IMR-90 (cell line): ENCODE data around the gene WNT7B. TPM values are rescaled to one million over a fixed set of nuclear protein-coding genes. Genes with fewer than 3 reads are reported as not detected.

Experiments used
- ATAC-seq: fragments of 200-7000 bp; cut with Tn5 transposase; 2 replicates; pipeline ENCODE4 v1.9.1; 2020; ENCODE audit warnings: low read depth, mild to moderate bottlenecking, moderate library complexity
- BruUV-seq: library from RNA; stranded (reverse); fragments of 400-500 nt; replicated peaks from 2 replicates; lab custom pipeline; 2021; lab: Mats Ljungman, UMichigan
- CTCF ChIA-PET: fragments of 300-600 bp; formaldehyde crosslinking; extraction: SDS; loops from one replicate; lab custom pipeline; 2021; ENCODE audit warnings: antibody characterized with exemption; lab: Yijun Ruan, JAX
- POLR2A ChIA-PET: fragments of 300-600 bp; sonication (Branson Sonifier 250); formaldehyde crosslinking; loops from one replicate; lab custom pipeline; 2022; ENCODE audit warnings: antibody characterized with exemption; ENCODE audit not compliant: unreplicated experiment; lab: Charles Lee
- DNase-seq: peaks from one replicate; pipeline ENCODE4 v3.0.0; 2013
- H2AFZ ChIP-seq: replicated peaks from 2 replicates; pipeline ENCODE3; 2013; ENCODE audit warnings: low read length, mild to moderate bottlenecking; ENCODE audit not compliant: poor library complexity
- H2AK5ac ChIP-seq: 2 replicates; pipeline ENCODE4 v1.6.1; 2013; ENCODE audit warnings: low read depth, low read length, inconsistent platforms
- H2AK9ac ChIP-seq: replicated peaks from 2 replicates; pipeline ENCODE3; 2013; ENCODE audit warnings: mild to moderate bottlenecking, low read depth, low read length, moderate library complexity; ENCODE audit not compliant: poor library complexity
- H2BK120ac ChIP-seq: 2 replicates; pipeline ENCODE4 v1.6.1; 2013; ENCODE audit warnings: low read depth, low read length, inconsistent platforms
- H2BK15ac ChIP-seq: 3 replicates; pipeline ENCODE4 v1.6.1; 2013; ENCODE audit warnings: low read depth, low read length, inconsistent platforms
- H2BK20ac ChIP-seq: 2 replicates; pipeline ENCODE4 v1.6.1; 2013; ENCODE audit warnings: low read depth, mild to moderate bottlenecking, inconsistent platforms, low read length, moderate library complexity
- H2BK5ac ChIP-seq: 2 replicates; pipeline ENCODE4 v1.6.1; 2013; ENCODE audit warnings: mild to moderate bottlenecking, low read depth, low read length, inconsistent platforms; ENCODE audit not compliant: poor library complexity, severe bottlenecking
- H3K14ac ChIP-seq: replicated peaks from 2 replicates; pipeline ENCODE4 v1.6.1; 2013; ENCODE audit warnings: low read depth, low read length, inconsistent platforms
- H3K18ac ChIP-seq: 2 replicates; pipeline ENCODE4 v1.6.1; 2013; ENCODE audit warnings: low read depth, low read length, control low read depth
- H3K23ac ChIP-seq: 2 replicates; pipeline ENCODE4 v1.6.1; 2013; ENCODE audit warnings: low read depth, low read length, inconsistent platforms
- H3K27ac ChIP-seq: 2 replicates; pipeline ENCODE4 v1.5.1; 2013; ENCODE audit warnings: mild to moderate bottlenecking, control low read depth, low read length; ENCODE audit not compliant: insufficient read depth
- H3K27me3 ChIP-seq: 2 replicates; pipeline ENCODE4 v1.6.1; 2013; ENCODE audit warnings: low read length; ENCODE audit not compliant: control insufficient read depth, insufficient read depth
- H3K36me3 ChIP-seq: 2 replicates; pipeline ENCODE4 v1.6.1; 2013; ENCODE audit warnings: low read length, mixed read lengths; ENCODE audit not compliant: control insufficient read depth, insufficient read depth
- H3K4ac ChIP-seq: 2 replicates; pipeline ENCODE4 v1.6.1; 2013; ENCODE audit warnings: low read depth, low read length, inconsistent platforms
- H3K4me1 ChIP-seq: 2 replicates; pipeline ENCODE4 v1.6.1; 2013; ENCODE audit warnings: low read length, mixed read lengths; ENCODE audit not compliant: control insufficient read depth, insufficient read depth
- H3K4me2 ChIP-seq: 2 replicates; pipeline ENCODE4 v1.6.1; 2013; ENCODE audit warnings: low read depth, mild to moderate bottlenecking, control low read depth, low read length, moderate library complexity
- H3K4me3 ChIP-seq: 2 replicates; pipeline ENCODE4 v1.5.1; 2013; ENCODE audit warnings: low read depth, mild to moderate bottlenecking, control low read depth, low read length, moderate library complexity; ENCODE audit not compliant: insufficient read depth
- H3K56ac ChIP-seq: 2 replicates; pipeline ENCODE4 v1.6.1; 2013; ENCODE audit warnings: low read length, inconsistent platforms; ENCODE audit not compliant: insufficient read depth; ENCODE audit errors: extremely low read depth
- H3K79me1 ChIP-seq, 2 experiments: 2 replicates each; pipeline ENCODE4 v1.6.1; 2013; ENCODE audit warnings: low read length in 2 of 2, inconsistent platforms in 1 of 2, low read depth in 1 of 2
- H3K9ac ChIP-seq: 2 replicates; pipeline ENCODE4 v1.6.1; 2013; ENCODE audit warnings: low read depth, low read length, control low read depth
- H3K9me1 ChIP-seq: 2 replicates; pipeline ENCODE4 v1.6.1; 2013; ENCODE audit warnings: low read length, inconsistent platforms; ENCODE audit not compliant: insufficient read depth
- H3K9me3 ChIP-seq: 2 replicates; pipeline ENCODE4 v1.6.1; 2013; ENCODE audit warnings: low read length; ENCODE audit not compliant: control insufficient read depth, insufficient read depth
- H4K20me1 ChIP-seq: 2 replicates; pipeline ENCODE4 v1.6.1; 2013; ENCODE audit warnings: low read length, inconsistent platforms; ENCODE audit not compliant: insufficient read depth
- H4K5ac ChIP-seq: 2 replicates; pipeline ENCODE4 v1.6.1; 2013; ENCODE audit warnings: mild to moderate bottlenecking, low read depth, low read length, control low read depth
- H4K8ac ChIP-seq, 2 experiments: 2 replicates each; pipeline ENCODE4 v1.6.1; 2013; ENCODE audit warnings: low read depth in 2 of 2, low read length in 2 of 2, control low read depth in 1 of 2, inconsistent platforms in 1 of 2
- H4K91ac ChIP-seq: 2 replicates; pipeline ENCODE4 v1.6.1; 2013; ENCODE audit warnings: low read depth, low read length, inconsistent platforms; ENCODE audit not compliant: insufficient read depth
- BHLHE40 ChIP-seq: fragments of 150-350 bp; IDR thresholded peaks from 2 replicates; pipeline ENCODE4 v1.6.1; 2016; ENCODE audit warnings: mild to moderate bottlenecking, low read depth, low read length
- CEBPB ChIP-seq: IDR thresholded peaks from 2 replicates; pipeline ENCODE4 v1.6.1; 2012; ENCODE audit warnings: low read depth, low read length, improper control_type of control experiment
- CHD1 ChIP-seq: IDR thresholded peaks from 2 replicates; pipeline ENCODE4 v1.6.1; 2012; ENCODE audit warnings: low read depth, low read length, improper control_type of control experiment
- ELK1 ChIP-seq: fragments of 150-350 bp; IDR thresholded peaks from 2 replicates; pipeline ENCODE4 v1.6.1; 2016; ENCODE audit warnings: low read depth, mild to moderate bottlenecking, low read length, moderate library complexity, borderline replicate concordance
- MAZ ChIP-seq: IDR thresholded peaks from 2 replicates; pipeline ENCODE4 v1.6.1; 2012; ENCODE audit warnings: low read depth, mild to moderate bottlenecking, low read length, improper control_type of control experiment, moderate library complexity, borderline replicate concordance
- MXI1 ChIP-seq: IDR thresholded peaks from 2 replicates; pipeline ENCODE4 v1.6.1; 2012; ENCODE audit warnings: low read depth, mild to moderate bottlenecking, low read length, moderate library complexity, borderline replicate concordance
- NFE2L2 ChIP-seq: fragments of 150-350 bp; IDR thresholded peaks from 2 replicates; pipeline ENCODE4 v1.6.1; 2016; ENCODE audit warnings: low read depth, mild to moderate bottlenecking, low read length
- RAD21 ChIP-seq: IDR thresholded peaks from 2 replicates; pipeline ENCODE4 v1.6.1; 2012; ENCODE audit warnings: low read length, improper control_type of control experiment
- RCOR1 ChIP-seq: IDR thresholded peaks from 2 replicates; pipeline ENCODE4 v1.6.1; 2012; ENCODE audit warnings: mild to moderate bottlenecking, low read length, improper control_type of control experiment; ENCODE audit not compliant: insufficient replicate concordance
- RFX5 ChIP-seq: IDR thresholded peaks from 2 replicates; pipeline ENCODE4 v1.8.0; 2012; ENCODE audit warnings: low read depth, mild to moderate bottlenecking, low read length, moderate library complexity
- SMC3 ChIP-seq: fragments of 150-350 bp; IDR thresholded peaks from 2 replicates; pipeline ENCODE4 v1.6.1; 2016; ENCODE audit warnings: low read depth, mild to moderate bottlenecking, antibody characterized with exemption, low read length, moderate library complexity
- WGBS, 2 experiments: methylation state at CpG; one replicate each; pipeline versions ENCODE4 v1.1.5 to v1.1.7; 2013; ENCODE audit warnings: missing lambda C conversion rate in 2 of 2; ENCODE audit not compliant: insufficient read length in 1 of 2; ENCODE audit errors: extremely low coverage in 2 of 2; 5-methylcytosine and 5-hydroxymethylcytosine counted together
- dilution Hi-C: fragments of 300-500 bp; cut with HindIII; formaldehyde crosslinking; loops from one replicate; pipeline ENCODE4 v1.14.3; 2018; ENCODE audit warnings: low sequenced_read_pairs; ENCODE audit not compliant: unreplicated experiment
- in situ Hi-C: fragments of 300-500 bp; cut with MboI; formaldehyde crosslinking; loops from 3 replicates; pipeline ENCODE4 v1.14.3; 2019; ENCODE audit warnings: low sequenced_read_pairs, inconsistent platforms, mixed read lengths
- intact Hi-C: fragments of 100-400 bp; cut with micrococcal nuclease; formaldehyde crosslinking; loops from 2 replicates; pipeline ENCODE4 v1.10.0; 2022
- polyA plus RNA-seq, 3 experiments: library from polyadenylated mRNA; depleted of rRNA; stranded (reverse); fragments of >200 nt; gene quantifications; 2 replicates each; pipeline ENCODE4 v1.2.3, GENCODE V29; 2012; ENCODE audit warnings: low replicate concordance in 1 of 3
- total RNA-seq: library from RNA; depleted of rRNA; stranded (reverse); fragments of >200 nt; gene quantifications from 2 replicates; pipeline ENCODE4 v1.2.3, GENCODE V29; 2012
- TF ChIP-seq, protein P1 (sequence below): fragments of 150-350 bp; IDR thresholded peaks from 2 replicates; pipeline ENCODE4 v1.6.1; 2017; ENCODE audit warnings: mild to moderate bottlenecking, antibody characterized with exemption, low read length, low read depth

The WNT7B gene
- total and polyA plus RNA-seq, 2 of the 4 experiments (the other 2 are of a cell fraction) = under 0.01 to 0.15 TPM

GRCh38 chr22:45994491-45995404 lies 17.8 kb upstream of the WNT7B start:
- H2BK20ac ChIP-seq = peak overlapping the region; percentile 47; the same call in 1 of the 2 replicates
- no peaks in the 10 kb centered on the region for H4K20me1 ChIP-seq
- no peak overlapping the region; the same call in 1 of the 2 replicates for H3K14ac ChIP-seq
- peak overlapping the region; percentile 74 for H2AFZ ChIP-seq
- H3K23ac ChIP-seq = no peak overlapping the region
- no peaks in the 10 kb centered on the region for H3K36me3 ChIP-seq
- H3K4me1 ChIP-seq = peaks cover 28% of the 10 kb centered on the region
- H4K8ac ChIP-seq = peak overlapping the region in 1 of 2 experiments; percentile 69; a peak in 2 of 4 replicates
- H2AK5ac ChIP-seq = peak overlapping the region; percentile 55; the same call in 1 of the 2 replicates
- H3K9me3 ChIP-seq = no peaks in the 10 kb centered on the region
- H3K79me1 ChIP-seq = peaks cover 0 to 9% of the 10 kb centered on the region in 2 experiments; a peak in 1 of 4 replicates
- WGBS, 2 experiments = 52% methylated on average over 13 of the region's 27 CpGs; no CpG with 5 or more reads in 1 of the 2 experiments
- BruUV-seq = no TSS peak
- ChIA-PET CTCF (no interaction called here), POLR2A (no interaction called here)
- peak overlapping the region; percentile 97 for H2BK120ac ChIP-seq
- H3K9me1 ChIP-seq = peaks cover 14% of the 10 kb centered on the region
- H2AK9ac ChIP-seq = peak overlapping the region; percentile 57
- intact Hi-C loops = loop anchor here (1.0 kb wide), 2 partner anchors 122 to 320 kb away; no protein-coding TSS in a partner anchor
- peak overlapping the region; percentile 35; the same call in 1 of the 2 replicates for H4K5ac ChIP-seq
- H3K9ac ChIP-seq = 0 out of 2 replicates have a peak overlapping the region, but pooled peaks have one; percentile 5
- H2BK15ac ChIP-seq = peak overlapping the region; percentile 33; the same call in 1 of the 3 replicates
- H2BK5ac ChIP-seq = no peak overlapping the region
- in situ Hi-C loops = no loop called here
- H3K4ac ChIP-seq = peak overlapping the region; percentile 99
- dilution Hi-C loops = no loop called here
- no peak overlapping the region for H3K4me3 ChIP-seq
- no peak overlapping the region for H3K4me2 ChIP-seq
- no peak overlapping the region for H3K56ac ChIP-seq
- H3K27me3 ChIP-seq = peaks cover 9% of the 10 kb centered on the region; the same call in 1 of the 2 replicates
- no peak overlapping the region for H3K27ac ChIP-seq
- no peak overlapping the region for H3K18ac ChIP-seq
- H4K91ac ChIP-seq = peak overlapping the region; percentile 64
- ATAC-seq (peak; percentile 64), DNase-seq (peak; percentile 44)
- TF ChIP-seq RFX5 (no peak), MAZ (peak; percentile 63; the same call in 1 of the 2 replicates), BHLHE40 (no peak), NFE2L2 (no peak), MXI1 (no peak), CHD1 (no peak), RAD21 (peak; percentile 96), ELK1 (no peak), RCOR1 (no peak), SMC3 (peak; percentile 93), CEBPB (no peak)
- TF ChIP-seq, protein P1, sequence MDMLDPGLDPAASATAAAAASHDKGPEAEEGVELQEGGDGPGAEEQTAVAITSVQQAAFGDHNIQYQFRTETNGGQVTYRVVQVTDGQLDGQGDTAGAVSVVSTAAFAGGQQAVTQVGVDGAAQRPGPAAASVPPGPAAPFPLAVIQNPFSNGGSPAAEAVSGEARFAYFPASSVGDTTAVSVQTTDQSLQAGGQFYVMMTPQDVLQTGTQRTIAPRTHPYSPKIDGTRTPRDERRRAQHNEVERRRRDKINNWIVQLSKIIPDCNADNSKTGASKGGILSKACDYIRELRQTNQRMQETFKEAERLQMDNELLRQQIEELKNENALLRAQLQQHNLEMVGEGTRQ = no peak
